Right lung (tissue), 5 donors: ENCODE data around the gene KLF6. TPM values are rescaled to one million over a fixed set of nuclear protein-coding genes. Genes with fewer than 3 reads are reported as not detected.
"Not testable (repeated sequence)": the region's sequence is repeated elsewhere in the genome, so short reads cannot be mapped to it uniquely, and the experiment has no call there.

Experiments
- DNase-seq, 2 donors: peaks; one replicate each; pipeline ENCODE4 v3.0.0-alpha.2; 2013
- polyA plus RNA-seq, 5 donors: library from polyadenylated mRNA; unstranded; fragments of 120-200 nt; gene quantifications; one replicate each; pipeline versions ENCODE4 v1.2.1 to v1.2.3, GENCODE V29; 2013; ENCODE audit warnings: inconsistent platforms in 1 of 5, low replicate concordance in 1 of 5; ENCODE audit not compliant: insufficient read length in 5 of 5, insufficient read depth in 1 of 5

Gene KLF6
- polyA plus RNA-seq, 5 donors = 68.0 to 112 (median 92.3) TPM

DNA sequence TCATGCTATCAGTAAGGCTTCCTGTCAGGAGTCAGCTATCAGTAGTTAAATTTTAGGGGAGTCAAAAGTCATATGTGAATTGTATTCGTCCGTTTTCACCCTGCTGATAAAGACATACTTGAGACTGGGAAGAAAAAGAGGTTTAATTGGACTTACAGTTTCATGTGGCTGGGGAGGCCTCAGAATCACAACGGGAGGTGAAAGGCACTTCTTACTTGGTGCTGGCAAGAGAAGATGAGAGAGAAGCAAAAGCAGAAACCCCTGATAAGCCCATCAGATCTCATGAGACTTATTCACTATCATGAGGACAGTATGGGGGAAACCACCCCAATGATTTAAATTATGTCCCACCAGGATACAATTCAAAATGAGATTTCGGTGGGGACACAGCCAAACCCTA is 47.1 kb downstream of the KLF6 start:
- no peak for DNase-seq

DNA sequence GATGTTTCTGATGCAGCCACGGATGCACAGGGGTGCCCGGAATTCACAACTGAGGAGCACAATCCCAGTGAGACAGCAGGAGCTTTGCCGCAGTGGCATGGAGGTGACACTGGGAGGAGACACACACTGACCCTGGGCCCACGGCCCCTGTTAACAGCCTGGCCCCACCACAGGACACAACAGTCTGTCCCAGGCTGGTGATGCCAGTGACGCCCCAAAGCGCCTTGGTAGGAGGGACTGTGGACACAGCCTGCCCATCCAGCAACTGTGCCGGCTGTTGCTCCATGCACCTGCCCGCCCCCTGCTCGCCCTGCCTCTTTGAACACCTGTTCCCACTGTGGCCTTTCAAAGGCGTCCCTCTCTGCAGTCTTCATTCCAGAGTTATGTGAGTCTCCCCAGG is 49.8 kb downstream of the KLF6 start:
- no peak for DNase-seq

- no peak for DNase-seq
These were observed 50.9 kb downstream of the KLF6 start for GRCh38 chr10:3734111-3734510.

DNA sequence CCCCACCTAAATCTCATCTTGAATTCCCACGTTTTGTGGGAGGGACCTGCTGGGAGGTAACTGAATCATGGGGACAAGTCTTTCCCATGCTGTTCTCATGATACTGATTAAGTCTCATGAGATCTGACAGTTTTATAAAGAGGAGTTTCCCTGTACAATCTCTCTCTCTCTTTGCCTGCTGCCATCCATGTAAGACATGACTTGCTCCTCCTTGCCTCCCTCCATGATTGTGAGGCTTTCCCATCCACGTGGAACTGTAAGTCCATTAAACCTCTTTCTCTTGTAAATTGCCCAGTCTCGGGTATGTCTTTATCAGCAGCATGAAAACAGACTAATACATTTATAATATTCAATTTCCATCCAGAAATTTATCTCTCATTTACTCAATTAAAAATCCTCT is 52.8 kb downstream of the KLF6 start:
- DNase-seq = not testable (repeated sequence)

GRCh38 chr10:3729397-3729976 is 55.5 kb downstream of the KLF6 start:
- no peak for DNase-seq

GRCh38 chr10:3728563-3728962 is 56.4 kb downstream of the KLF6 start:
- no peak for DNase-seq

GRCh38 chr10:3727268-3727667 is 57.7 kb downstream of the KLF6 start:
- no peak for DNase-seq
